WTC11 (cell line): ENCODE data around the gene PLEKHH1. TPM values are rescaled to one million over a fixed set of nuclear protein-coding genes. Genes with fewer than 3 reads are reported as not detected.

Experiments
- ATAC-seq: fragments of 200-7000 bp; cut with Tn5 transposase; 2 replicates; pipeline ENCODE4 v1.10.0; 2021; ENCODE audit warnings: mild to moderate bottlenecking, moderate library complexity
- CTCF ChIA-PET: fragments of 300-600 bp; sonication (Branson Sonifier 250); formaldehyde crosslinking; loops from one replicate; lab custom pipeline; 2021; ENCODE audit warnings: antibody characterized with exemption; lab: Charles Lee
- POLR2A ChIA-PET: fragments of 350-600 bp; sonication (Branson Sonifier 250); formaldehyde crosslinking; loops from one replicate; lab custom pipeline; 2021; ENCODE audit warnings: antibody characterized with exemption; lab: Charles Lee
- DNase-seq: peaks from one replicate; pipeline ENCODE4 v3.0.0; 2021; ENCODE audit warnings: low spot score
- H3K27ac Mint-ChIP-seq: 2 replicates; pipeline ENCODE4 v1.8.0; 2021; ENCODE audit warnings: mixed read lengths
- H3K27me3 Mint-ChIP-seq: 2 replicates; pipeline ENCODE4 v1.8.0; 2021; ENCODE audit warnings: low read depth, mild to moderate bottlenecking, moderate library complexity, mixed read lengths
- H3K36me3 Mint-ChIP-seq: 2 replicates; pipeline ENCODE4 v1.8.0; 2021; ENCODE audit warnings: mixed read lengths
- H3K4me1 Mint-ChIP-seq: 2 replicates; pipeline ENCODE4 v1.8.0; 2022; ENCODE audit warnings: mixed read lengths
- H3K4me3 Mint-ChIP-seq: 2 replicates; pipeline ENCODE4 v1.8.0; 2021; ENCODE audit warnings: mild to moderate bottlenecking, moderate library complexity, mixed read lengths
- H3K9me3 Mint-ChIP-seq: 2 replicates; pipeline ENCODE4 v1.8.0; 2021; ENCODE audit warnings: mixed read lengths
- AR ChIP-seq: fragments of 250-450 bp; sonication (Bioruptor Pico); IDR thresholded peaks from 2 replicates; pipeline ENCODE4 v1.9.0; 2021; ENCODE audit warnings: mild to moderate bottlenecking
- CBFB ChIP-seq: sonication (generic); formaldehyde crosslinking; IDR thresholded peaks from 2 replicates; pipeline ENCODE4 v1.8.1; 2022; ENCODE audit warnings: mild to moderate bottlenecking, low read depth, missing genetic modification reagents
- CREM ChIP-seq: sonication (generic); formaldehyde crosslinking; IDR thresholded peaks from 2 replicates; pipeline ENCODE4 v1.8.1; 2022; ENCODE audit warnings: mild to moderate bottlenecking, missing genetic modification reagents, moderate library complexity
- E2F1 ChIP-seq: sonication (generic); formaldehyde crosslinking; IDR thresholded peaks from 2 replicates; pipeline ENCODE4 v1.8.0; 2022; ENCODE audit warnings: mild to moderate bottlenecking, missing genetic modification reagents
- E2F4 ChIP-seq: sonication (generic); formaldehyde crosslinking; IDR thresholded peaks from 2 replicates; pipeline ENCODE4 v1.8.1; 2022; ENCODE audit warnings: low read depth, mild to moderate bottlenecking, moderate library complexity, missing genetic modification reagents, borderline replicate concordance
- ESRRA ChIP-seq: sonication (generic); formaldehyde crosslinking; IDR thresholded peaks from 2 replicates; pipeline ENCODE4 v1.8.1; 2022; ENCODE audit warnings: mild to moderate bottlenecking, missing genetic modification reagents, borderline replicate concordance
- ETV6 ChIP-seq: sonication (generic); formaldehyde crosslinking; IDR thresholded peaks from 2 replicates; pipeline ENCODE4 v1.8.1; 2022; ENCODE audit warnings: mild to moderate bottlenecking, missing genetic modification reagents
- FOXK1 ChIP-seq: sonication (generic); formaldehyde crosslinking; IDR thresholded peaks from 2 replicates; pipeline ENCODE4 v1.8.0; 2022; ENCODE audit warnings: mild to moderate bottlenecking, moderate library complexity, missing genetic modification reagents
- GABPB1 ChIP-seq: sonication (generic); formaldehyde crosslinking; IDR thresholded peaks from 2 replicates; pipeline ENCODE4 v1.8.1; 2023; ENCODE audit warnings: mild to moderate bottlenecking, missing genetic modification reagents
- HMGXB4 ChIP-seq: sonication (generic); formaldehyde crosslinking; IDR thresholded peaks from 2 replicates; pipeline ENCODE4 v1.8.1; 2023; ENCODE audit warnings: mild to moderate bottlenecking, moderate library complexity, missing genetic modification reagents
- NFATC4 ChIP-seq: fragments of 250-450 bp; sonication (Bioruptor Pico); IDR thresholded peaks from 2 replicates; pipeline ENCODE4 v1.9.0; 2021; ENCODE audit warnings: mild to moderate bottlenecking
- NR2C2 ChIP-seq: sonication (generic); formaldehyde crosslinking; IDR thresholded peaks from 2 replicates; pipeline ENCODE4 v1.8.0; 2022; ENCODE audit warnings: mild to moderate bottlenecking, missing genetic modification reagents
- NR3C1 ChIP-seq: sonication (generic); formaldehyde crosslinking; conservative IDR thresholded peaks from 2 replicates; pipeline ENCODE4 v1.8.1; 2023; ENCODE audit warnings: low read depth, mild to moderate bottlenecking, missing genetic modification reagents
- PREB ChIP-seq: sonication (generic); formaldehyde crosslinking; IDR thresholded peaks from 2 replicates; pipeline ENCODE4 v1.8.1; 2022; ENCODE audit warnings: mild to moderate bottlenecking, missing genetic modification reagents, moderate library complexity, borderline replicate concordance
- PRRX2 ChIP-seq: fragments of 250-450 bp; sonication (Bioruptor Pico); IDR thresholded peaks from 2 replicates; pipeline ENCODE4 v1.8.0; 2021; ENCODE audit warnings: mild to moderate bottlenecking
- TCF7 ChIP-seq: sonication (generic); formaldehyde crosslinking; IDR thresholded peaks from 2 replicates; pipeline ENCODE4 v1.8.0; 2022; ENCODE audit warnings: mild to moderate bottlenecking, low read depth, missing genetic modification reagents, moderate library complexity
- ZBTB43 ChIP-seq: sonication (generic); formaldehyde crosslinking; IDR thresholded peaks from 2 replicates; pipeline ENCODE4 v1.8.1; 2023; ENCODE audit warnings: mild to moderate bottlenecking, missing genetic modification reagents
- ZNF138 ChIP-seq: sonication (generic); formaldehyde crosslinking; conservative IDR thresholded peaks from 2 replicates; pipeline ENCODE4 v1.8.1; 2022; ENCODE audit warnings: mild to moderate bottlenecking, moderate library complexity, missing genetic modification reagents
- ZNF219 ChIP-seq: sonication (generic); formaldehyde crosslinking; IDR thresholded peaks from 2 replicates; pipeline ENCODE4 v1.8.0; 2023; ENCODE audit warnings: missing genetic modification reagents, mild to moderate bottlenecking, borderline replicate concordance
- ZNF423 ChIP-seq: fragments of 250-450 bp; sonication (Bioruptor Pico); IDR thresholded peaks from 2 replicates; pipeline ENCODE4 v2.1.2; 2022; ENCODE audit warnings: mild to moderate bottlenecking, moderate library complexity
- total RNA-seq: library from RNA; stranded (reverse); gene quantifications from 3 replicates; pipeline ENCODE4 v1.2.3, GENCODE V29; 2021

PLEKHH1 gene
- total RNA-seq, 1 experiment from 2014 or later: 48.3 TPM

GRCh38 chr14:67579636-67580035 lies 46.5 kb downstream of the PLEKHH1 start:
- Mint-ChIP-seq H3K4me3 (no peak overlapping the region), H3K9me3 (no peaks in the 10 kb centered on the region), H3K27me3 (no peaks in the 10 kb centered on the region), H3K36me3 (peaks cover 38% of the 10 kb centered on the region), H3K27ac (no peak overlapping the region), H3K4me1 (no peaks in the 10 kb centered on the region)
- ATAC-seq (no peak), DNase-seq (no peak)
- ChIA-PET POLR2A (no interaction called here), CTCF (interaction anchor here (0.6 to 3.3 kb wide), 6 partner anchors 9 to 152 kb away, joined by 3 to 30 read pairs (median 6); partner anchors contain the start of gene PIGH)
- TF ChIP-seq NR3C1 (CRISPR knock-in tag) (no peak), ZNF423 (CRISPR knock-in tag) (no peak), AR (CRISPR knock-in tag) (no peak), ESRRA (no peak), HMGXB4 (CRISPR knock-in tag) (no peak), CREM (CRISPR knock-in tag) (no peak), ZBTB43 (CRISPR knock-in tag) (no peak), GABPB1 (CRISPR knock-in tag) (no peak), TCF7 (CRISPR knock-in tag) (no peak), ETV6 (CRISPR knock-in tag) (no peak), E2F4 (no peak), CBFB (CRISPR knock-in tag) (no peak), ZNF138 (CRISPR knock-in tag) (no peak), PREB (no peak)

GRCh38 chr14:67580336-67581171 lies 47.5 kb downstream of the PLEKHH1 start:
- H3K9me3 Mint-ChIP-seq: no peaks in the 10 kb centered on the region
- H3K27ac Mint-ChIP-seq: no peak overlapping the region
- H3K4me1 Mint-ChIP-seq: no peaks in the 10 kb centered on the region
- H3K27me3 Mint-ChIP-seq: no peaks in the 10 kb centered on the region
- no peak overlapping the region for H3K4me3 Mint-ChIP-seq
- peaks cover 32% of the 10 kb centered on the region for H3K36me3 Mint-ChIP-seq
- DNase-seq: no peak
- ChIA-PET POLR2A (no interaction called here), CTCF (interaction anchor here (0.6 to 6.2 kb wide), 11 partner anchors 9 to 153 kb away, joined by 3 to 75 read pairs (median 7); partner anchors contain the start of gene PIGH)
- no peak for ATAC-seq
- TF ChIP-seq ESRRA: no peak
- TF ChIP-seq E2F1 (CRISPR knock-in tag): no peak
- TF ChIP-seq AR (CRISPR knock-in tag): no peak
- no peak for TF ChIP-seq NR2C2 (CRISPR knock-in tag)
- TF ChIP-seq FOXK1: no peak
- TF ChIP-seq NFATC4 (CRISPR knock-in tag): no peak
- TF ChIP-seq TCF7 (CRISPR knock-in tag): no peak
- TF ChIP-seq PRRX2 (CRISPR knock-in tag): no peak
- no peak for TF ChIP-seq ZNF219
